B cell (primary cell): ENCODE data around the gene COLGALT1. TPM values are rescaled to one million over a fixed set of nuclear protein-coding genes. Genes with fewer than 3 reads are reported as not detected.
A peak's percentile ranks its signal among the peaks of the same experiment; 100 is the strongest.

ENCODE experiments used
- ATAC-seq: fragments of 200-7000 bp; cut with Tn5 transposase; one replicate; pipeline ENCODE4 v1.10.0; 2021; ENCODE audit warnings: low read depth, mild to moderate bottlenecking, moderate number of reproducible peaks, moderate library complexity
- CTCF ChIA-PET: fragments of 350-600 bp; sonication (Branson Sonifier 250); formaldehyde crosslinking; loops from one replicate; lab custom pipeline; 2021; ENCODE audit warnings: antibody characterized with exemption, inconsistent platforms; lab: Charles Lee
- POLR2A ChIA-PET: fragments of 350-600 bp; sonication (Branson Sonifier 250); formaldehyde crosslinking; loops from one replicate; lab custom pipeline; 2021; ENCODE audit warnings: antibody characterized with exemption; lab: Charles Lee
- DNase-seq: peaks from one replicate; pipeline ENCODE4 v3.0.0; 2013
- H2AFZ ChIP-seq: 2 replicates; pipeline ENCODE4 v1.6.1; 2012; ENCODE audit warnings: mild to moderate bottlenecking, low read depth, low read length; ENCODE audit not compliant: insufficient read depth, poor library complexity, severe bottlenecking
- H3K27ac ChIP-seq, 2 donors: 1 replicate in 1 of 2; 2 replicates in 1 of 2; pipeline ENCODE4 v1.5.1; 2012 to 2013; ENCODE audit warnings: low read length in 2 of 2, mild to moderate bottlenecking in 2 of 2, moderate library complexity in 1 of 2
- H3K27me3 ChIP-seq, 4 experiments: fragments of 200-600 bp in 1 of 4; sonication (generic) in 1 of 4; replicated peaks in 1 of 4; 1 replicate in 2 of 4; 2 replicates in 2 of 4; pipeline versions ENCODE4 v1.6.1 to v1.7.0; 2013 to 2016; ENCODE audit warnings: low read length in 3 of 4, mild to moderate bottlenecking in 2 of 4, mixed read lengths in 1 of 4, moderate library complexity in 1 of 4; ENCODE audit not compliant: insufficient read depth in 4 of 4, control insufficient read depth in 3 of 4; ENCODE audit errors: control extremely low read depth in 1 of 4
- H3K36me3 ChIP-seq, 2 experiments: replicated peaks in 1 of 2; 1 replicate in 1 of 2; 2 replicates in 1 of 2; pipeline versions ENCODE4 v1.6.1 to v1.7.1; 2013; ENCODE audit warnings: low read length in 1 of 2; ENCODE audit not compliant: insufficient read depth in 2 of 2, control insufficient read depth in 1 of 2; ENCODE audit errors: control extremely low read depth in 1 of 2, extremely low read depth in 1 of 2
- H3K4me1 ChIP-seq, 2 donors: fragments of 200-600 bp in 1 of 2; sonication (generic) in 1 of 2; 1 replicate in 1 of 2; 2 replicates in 1 of 2; pipeline versions ENCODE4 v1.5.1 to v1.6.1; 2013 to 2017; ENCODE audit warnings: low read length in 2 of 2; ENCODE audit not compliant: control insufficient read depth in 2 of 2, insufficient read depth in 2 of 2
- H3K4me2 ChIP-seq: replicated peaks from 2 replicates; pipeline ENCODE3; 2012; ENCODE audit warnings: mild to moderate bottlenecking, low read depth, low read length; ENCODE audit not compliant: poor library complexity, severe bottlenecking
- H3K4me3 ChIP-seq, 5 experiments: fragments of 200-600 bp in 1 of 5; sonication (generic) in 1 of 5; 1 replicate in 3 of 5; 2 replicates in 2 of 5; pipeline versions ENCODE4 v1.5.1 to v1.7.0; 2011 to 2016; ENCODE audit warnings: low read length in 4 of 5, mild to moderate bottlenecking in 4 of 5, low read depth in 2 of 5, control low read depth in 1 of 5, moderate library complexity in 1 of 5; ENCODE audit not compliant: insufficient read depth in 1 of 5; ENCODE audit errors: control extremely low read depth in 1 of 5, extremely low read depth in 1 of 5
- H3K79me2 ChIP-seq: fragments of 200-600 bp; sonication (generic); one replicate; pipeline ENCODE4 v1.6.0; 2016; ENCODE audit warnings: low read length; ENCODE audit not compliant: control insufficient read depth, insufficient read depth
- H3K9ac ChIP-seq: fragments of 200-600 bp; sonication (generic); 2 replicates; pipeline ENCODE4 v1.6.1; 2017; ENCODE audit warnings: mild to moderate bottlenecking, low read length, moderate library complexity
- H3K9me3 ChIP-seq, 3 donors: one replicate each; pipeline versions ENCODE4 v1.6.1 to v1.7.1; 2013; ENCODE audit warnings: low read length in 2 of 3; ENCODE audit not compliant: control insufficient read depth in 2 of 3, insufficient read depth in 1 of 3; ENCODE audit errors: control extremely low read depth in 1 of 3
- H4K20me1 ChIP-seq: 2 replicates; pipeline ENCODE4 v1.6.0; 2012; ENCODE audit warnings: mild to moderate bottlenecking, low read length; ENCODE audit not compliant: insufficient read depth, control insufficient read depth, poor library complexity, severe bottlenecking
- H3K27ac Mint-ChIP-seq: one replicate; pipeline ENCODE4 v1.8.0; 2021; ENCODE audit warnings: mixed read lengths
- H3K27me3 Mint-ChIP-seq: one replicate; pipeline ENCODE4 v1.8.0; 2021; ENCODE audit warnings: mixed read lengths
- H3K4me1 Mint-ChIP-seq: one replicate; pipeline ENCODE4 v1.8.0; 2021; ENCODE audit warnings: mixed read lengths
- H3K4me3 Mint-ChIP-seq: one replicate; pipeline ENCODE4 v1.8.0; 2021; ENCODE audit warnings: mixed read lengths
- H3K9me3 Mint-ChIP-seq: one replicate; pipeline ENCODE4 v1.8.0; 2022; ENCODE audit warnings: mixed read lengths; ENCODE audit not compliant: insufficient read depth
- EZH2 ChIP-seq: IDR thresholded peaks from 2 replicates; pipeline ENCODE4 v1.6.1; 2012; ENCODE audit warnings: borderline replicate concordance, low read depth, mild to moderate bottlenecking, moderate library complexity, low read length; ENCODE audit not compliant: insufficient read depth, poor library complexity, severe bottlenecking
- WGBS: methylation state at CpG from one replicate; pipeline ENCODE4 v1.1.5; 2013; ENCODE audit warnings: missing lambda C conversion rate; ENCODE audit not compliant: insufficient coverage; 5-methylcytosine and 5-hydroxymethylcytosine counted together
- intact Hi-C: fragments of 100-400 bp; cut with micrococcal nuclease; formaldehyde crosslinking; loops from one replicate; pipeline ENCODE4 v1.10.0; 2022
- polyA plus RNA-seq: library from polyadenylated mRNA; depleted of rRNA; stranded (reverse); fragments of >200 nt; gene quantifications from 2 replicates; pipeline ENCODE4 v1.2.3, GENCODE V29; 2012
- total RNA-seq, 2 donors: library from RNA; stranded (reverse); fragments of 120-200 nt in 1 of 2; gene quantifications; 1 replicate in 1 of 2; 2 replicates in 1 of 2; pipeline versions ENCODE4 v1.2.3 to v1.2.4, GENCODE V29; 2013 to 2022
- TF ChIP-seq, protein P1 (sequence below): fragments of 200-600 bp; IDR thresholded peaks from one replicate; pipeline ENCODE4 v1.8.0; 2022; ENCODE audit warnings: antibody characterized with exemption, mild to moderate bottlenecking

COLGALT1 gene
- total and polyA plus RNA-seq, 2 donors (not counting 1 experiment from before 2014, with no cell fraction given) = 108 to 126 TPM

DNA sequence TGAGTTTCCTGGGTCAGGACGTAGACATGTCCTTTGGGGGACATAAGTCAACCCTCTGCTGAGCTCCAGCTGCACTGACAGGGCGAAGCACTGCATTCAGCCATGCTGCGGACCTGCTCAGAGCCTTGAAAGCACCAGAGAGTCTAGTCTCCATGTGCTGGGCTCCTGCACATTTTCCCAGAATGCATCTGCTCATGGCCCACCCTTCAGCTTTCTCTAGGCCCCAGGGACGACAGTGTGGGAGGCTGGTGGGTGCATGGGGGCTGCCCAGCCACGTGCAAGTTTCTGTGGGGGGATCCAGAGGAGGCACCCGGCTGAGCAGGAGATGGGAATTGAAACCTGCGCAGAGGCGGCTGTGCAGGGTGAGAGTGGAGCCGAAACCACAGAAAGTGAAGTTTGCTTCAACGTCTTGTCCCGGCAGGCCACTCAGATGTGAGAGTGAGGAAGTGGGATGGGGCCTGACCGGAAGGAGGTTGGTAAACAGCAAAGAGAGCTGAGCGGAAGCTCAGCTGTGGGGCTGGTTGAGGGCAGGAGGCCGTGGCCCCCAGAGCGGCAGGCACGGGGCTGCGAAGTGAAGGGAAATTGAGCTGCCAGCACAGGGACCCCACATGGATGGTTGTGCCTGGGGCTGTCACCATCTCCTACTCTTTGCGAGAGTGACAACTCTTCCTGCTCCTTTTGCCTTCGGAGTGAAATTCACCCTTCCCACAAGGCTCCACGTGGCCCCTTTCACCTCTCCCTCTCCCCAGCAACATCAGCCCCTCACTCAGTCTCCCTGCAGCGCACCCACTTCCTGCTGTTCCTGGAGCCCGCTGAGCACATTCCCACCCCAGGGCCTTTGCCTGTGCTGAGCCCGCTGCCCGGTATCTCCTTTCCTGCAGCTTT, 32.2 kb upstream of the COLGALT1 start:
- 3% methylated on average over 24 of the region's 24 CpGs for WGBS
- H3K9me3 ChIP-seq = peaks cover 0 to 15% (median 0%) of the 10 kb centered on the region in 3 donors
- ATAC-seq (peak; percentile 71), DNase-seq (peak; percentile 92)
- POLR2A ChIA-PET = interaction anchor here (0.6 to 4.1 kb wide), 8 partner anchors 10 to 353 kb away, joined by 3 to 45 read pairs (median 6); partner anchors contain the start of genes BST2 and PGLS
- intact Hi-C loops = loop anchor here (1.0 to 2.0 kb wide), 4 partner anchors 11 to 32 kb away; partner anchors contain the start of gene COLGALT1
- H2AFZ ChIP-seq = peak overlapping the region; percentile 29
- H3K36me3 ChIP-seq = peaks cover 0 to 8% of the 10 kb centered on the region in 2 experiments
- no peaks in the 10 kb centered on the region for H3K9me3 Mint-ChIP-seq
- peak overlapping the region in 4 of 5 experiments; percentile 28 to 40 (median 34) for H3K4me3 ChIP-seq
- H3K4me1 ChIP-seq = peaks cover 51 to 56% of the 10 kb centered on the region in 2 donors
- CTCF ChIA-PET = interaction anchor here (0.6 to 4.3 kb wide), 8 partner anchors 11 to 74 kb away, joined by 3 to 40 read pairs (median 4); partner anchors contain the start of gene PGLS
- peak overlapping the region; percentile 75 to 88 for H3K27ac ChIP-seq
- peak overlapping the region; percentile 95 for H3K4me2 ChIP-seq
- H3K9ac ChIP-seq = peak overlapping the region; percentile 54
- peaks cover 57% of the 10 kb centered on the region for H3K4me1 Mint-ChIP-seq
- peak overlapping the region; percentile 80 for H3K4me3 Mint-ChIP-seq
- no peaks in the 10 kb centered on the region for H3K27me3 Mint-ChIP-seq
- peak overlapping the region; percentile 97 for H3K27ac Mint-ChIP-seq
- H3K27me3 ChIP-seq = no peaks in the 10 kb centered on the region
- no peak for TF ChIP-seq EZH2
- TF ChIP-seq, protein P1, sequence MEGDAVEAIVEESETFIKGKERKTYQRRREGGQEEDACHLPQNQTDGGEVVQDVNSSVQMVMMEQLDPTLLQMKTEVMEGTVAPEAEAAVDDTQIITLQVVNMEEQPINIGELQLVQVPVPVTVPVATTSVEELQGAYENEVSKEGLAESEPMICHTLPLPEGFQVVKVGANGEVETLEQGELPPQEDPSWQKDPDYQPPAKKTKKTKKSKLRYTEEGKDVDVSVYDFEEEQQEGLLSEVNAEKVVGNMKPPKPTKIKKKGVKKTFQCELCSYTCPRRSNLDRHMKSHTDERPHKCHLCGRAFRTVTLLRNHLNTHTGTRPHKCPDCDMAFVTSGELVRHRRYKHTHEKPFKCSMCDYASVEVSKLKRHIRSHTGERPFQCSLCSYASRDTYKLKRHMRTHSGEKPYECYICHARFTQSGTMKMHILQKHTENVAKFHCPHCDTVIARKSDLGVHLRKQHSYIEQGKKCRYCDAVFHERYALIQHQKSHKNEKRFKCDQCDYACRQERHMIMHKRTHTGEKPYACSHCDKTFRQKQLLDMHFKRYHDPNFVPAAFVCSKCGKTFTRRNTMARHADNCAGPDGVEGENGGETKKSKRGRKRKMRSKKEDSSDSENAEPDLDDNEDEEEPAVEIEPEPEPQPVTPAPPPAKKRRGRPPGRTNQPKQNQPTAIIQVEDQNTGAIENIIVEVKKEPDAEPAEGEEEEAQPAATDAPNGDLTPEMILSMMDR = no peak
- H4K20me1 ChIP-seq = peaks cover 5% of the 10 kb centered on the region
- H3K79me2 ChIP-seq = peaks cover 40% of the 10 kb centered on the region
